Cortex of kidney (tissue), 1 donor: Measurements from ENCODE around the gene CDK11B.
"Not testable (repeated sequence)": the region's sequence is repeated elsewhere in the genome, so short reads cannot be mapped to it uniquely, and the experiment has no call there.

Experiments
- DNase-seq: peaks from one replicate; lab custom pipeline; 2025; lab: John Stamatoyannopoulos, UW

CDK11B gene

GRCh38 chr1:1599030-1599934 is 59.5 kb downstream of the CDK11B start:
- DNase-seq, result no peak

GRCh38 chr1:1598720-1599029 is 60.1 kb downstream of the CDK11B start:
- no peak for DNase-seq

GRCh38 chr1:1598051-1598719 is 60.6 kb downstream of the CDK11B start:
- DNase-seq, result no peak

DNA sequence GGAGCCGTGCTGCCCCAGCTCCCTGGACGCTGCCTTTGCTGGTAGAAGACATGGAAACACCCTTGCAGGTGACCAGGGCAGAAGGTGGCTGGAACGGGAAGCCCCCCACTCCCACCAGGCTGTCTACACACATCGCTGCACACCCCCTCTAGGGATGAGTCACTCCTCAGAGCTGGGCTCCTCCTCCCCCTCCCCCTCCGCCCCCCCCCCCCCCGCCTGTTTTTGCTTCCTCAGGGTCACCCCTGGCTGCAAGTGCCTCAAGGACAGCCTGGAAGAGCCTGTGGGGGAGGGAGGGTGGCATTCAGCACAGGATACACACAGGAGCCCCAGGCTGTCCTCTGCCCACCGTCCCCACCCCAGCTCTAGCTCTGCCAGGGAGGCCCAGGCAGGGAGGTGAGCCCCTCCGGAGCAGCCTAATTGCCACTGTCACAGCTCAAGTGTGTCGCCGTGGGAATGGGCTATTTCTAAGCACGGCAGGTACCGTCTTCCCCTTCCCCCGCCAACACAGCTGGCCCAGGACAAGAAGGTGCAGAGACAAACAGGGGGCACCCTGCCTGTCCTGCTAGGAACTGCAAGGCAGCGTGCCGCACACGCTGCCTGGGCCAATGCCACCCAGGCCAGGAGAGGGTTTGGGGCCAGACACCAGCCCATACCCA is 61.4 kb downstream of the CDK11B start:
- DNase-seq, result no peak

DNA sequence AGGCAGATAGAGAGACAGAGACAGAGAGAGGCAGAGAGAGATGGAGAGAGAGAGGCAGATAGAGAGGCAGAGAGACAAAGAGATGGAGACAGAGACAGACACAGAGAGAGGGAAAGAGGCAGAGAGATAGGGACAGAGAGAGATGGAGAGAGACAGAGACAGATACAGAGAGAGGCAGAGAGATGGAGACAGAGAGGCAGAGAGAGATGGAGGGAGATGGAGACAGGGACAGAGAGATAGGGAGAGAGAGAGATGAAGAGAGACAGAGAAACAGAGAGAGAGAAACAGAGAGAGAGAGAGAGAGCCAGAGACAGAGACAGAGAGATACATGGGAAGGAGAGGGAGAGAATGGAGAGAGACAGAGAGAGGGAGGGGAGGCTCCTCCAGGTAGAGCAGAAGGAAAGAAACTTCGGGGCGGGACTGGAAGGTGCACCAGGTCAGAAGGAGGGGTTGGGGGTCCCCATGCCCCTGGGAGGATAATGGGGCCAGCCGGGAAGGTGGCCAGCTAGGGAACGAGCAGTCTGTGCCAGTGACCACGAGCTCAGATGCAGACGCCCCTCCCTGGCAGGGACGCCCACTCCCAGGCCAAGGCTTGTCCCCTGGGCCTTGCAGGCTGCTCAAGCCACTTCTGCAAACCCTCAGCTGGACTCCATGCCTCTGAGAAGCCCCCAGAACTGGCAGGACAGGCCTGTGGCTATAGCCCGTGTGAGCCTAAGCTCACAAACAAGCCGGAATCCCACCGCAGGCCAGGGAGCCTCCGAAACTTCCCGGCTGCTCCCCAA is 62.1 kb downstream of the CDK11B start:
- DNase-seq, result no peak

DNA sequence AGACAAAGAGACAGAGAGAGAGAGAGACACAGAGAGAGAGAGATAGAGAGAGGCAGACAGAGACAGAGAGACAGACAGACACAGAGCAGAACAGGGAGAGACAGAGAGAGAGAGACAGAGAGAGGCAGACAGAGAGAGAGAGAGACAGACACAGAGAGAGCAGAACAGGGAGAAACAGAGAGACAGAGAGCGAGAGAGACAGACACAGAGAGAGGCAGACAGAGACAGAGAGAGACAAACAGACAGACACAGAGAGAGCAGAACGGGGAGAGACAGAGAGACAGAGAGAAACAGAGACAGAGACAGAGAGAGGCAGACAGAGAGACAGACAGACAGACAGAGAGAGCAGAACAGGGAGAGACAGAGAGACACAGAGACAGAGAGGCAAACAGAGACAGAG is 63.5 kb downstream of the CDK11B start:
- DNase-seq, result not testable (repeated sequence)

DNA sequence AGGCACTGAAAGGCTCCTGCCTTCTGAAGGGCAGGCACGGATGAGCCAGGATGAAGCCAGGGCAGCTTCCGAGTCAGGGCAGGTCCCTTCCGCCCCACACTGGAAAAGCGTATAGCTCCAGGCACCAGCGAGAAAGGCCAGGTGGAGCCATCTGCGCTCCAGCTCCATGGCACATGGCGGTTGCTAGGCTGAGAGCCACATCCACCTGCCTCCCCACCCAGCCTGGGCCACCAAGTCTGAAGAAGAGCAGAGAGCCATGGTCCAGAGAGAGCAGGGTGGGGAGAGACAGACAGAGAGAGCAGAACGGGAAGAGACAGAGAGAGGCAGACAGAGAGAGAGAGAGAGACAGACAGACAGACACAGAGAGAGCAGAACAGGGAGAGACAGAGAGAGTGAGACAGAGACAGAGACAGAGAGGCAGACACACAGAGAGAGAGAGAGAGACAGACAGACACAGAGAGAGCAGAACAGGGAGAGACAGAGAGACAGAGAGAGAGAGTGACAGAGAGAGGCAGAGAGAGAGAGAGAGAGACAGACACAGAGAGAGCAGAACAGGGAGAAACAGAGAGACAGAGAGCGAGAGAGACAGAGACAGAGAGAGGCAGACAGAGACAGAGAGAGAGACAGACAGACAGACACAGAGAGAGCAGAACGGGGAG is 64.1 kb downstream of the CDK11B start:
- DNase-seq, result no peak

GRCh38 chr1:1593834-1594601 is 64.8 kb downstream of the CDK11B start:
- DNase-seq, result no peak

DNA sequence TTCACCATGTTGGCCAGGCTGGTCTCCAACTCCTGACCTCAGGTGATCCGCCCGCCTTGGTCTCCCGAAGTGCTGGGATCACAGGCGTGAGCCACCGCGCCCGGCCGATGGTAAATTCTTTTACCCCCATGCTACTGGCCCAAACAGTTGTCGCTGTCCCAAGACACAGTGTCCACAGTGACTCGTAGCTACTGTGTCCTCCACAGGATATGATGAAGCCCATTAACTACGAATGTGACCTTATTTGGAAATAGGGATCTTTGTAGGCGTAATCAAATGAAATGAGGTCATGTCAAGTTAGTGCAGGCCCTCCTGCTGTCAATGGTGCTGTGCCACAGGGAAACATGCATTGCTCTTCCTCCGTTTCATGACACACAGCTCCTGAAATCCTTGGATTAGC is 67.4 kb downstream of the CDK11B start:
- no peak for DNase-seq
